Heart left ventricle (tissue), 13 donors: Measurements from ENCODE around the gene PLCB1.

Experiments
- CTCF ChIP-seq, 12 donors: fragments of 200-600 bp; sonication (generic) in 4 of 12; IDR thresholded peaks; one replicate each; pipeline versions ENCODE4 v1.5.0 to v1.8.0; 2018 to 2022; ENCODE audit warnings: antibody characterized with exemption in 12 of 12, mild to moderate bottlenecking in 5 of 12
- POLR2A ChIP-seq, 2 donors: fragments of 450-650 bp; IDR thresholded peaks; one replicate each; pipeline ENCODE4 v1.6.1; 2017; ENCODE audit warnings: antibody characterized with exemption in 2 of 2, mild to moderate bottlenecking in 2 of 2, moderate library complexity in 2 of 2
- donor health status: ischemic (EF 13 %, LVEDD 7.1; RV severe dilation, severe dysfunction).
- donor health status: DM: no; HTN: yes; CAD: no.
- donor health status: DM: no; HTN: no; CAD: no.
- donor health status: ischemic (EF 25% LVEDD 6.9; RV normal size, moderate dysfunction).
- donor health status: ischemic (EF 25% LVEDD 5.7; RV mildly dilated, moderate dysfunction).
- donor health status: ischemic (EF 35%, LVEDD 5.7; RV mildly dilated, moderate dysfunction).
- donor health status: nonischemic (EF 11% LVEDD 7.7; RV severe dilation, severe dysfunction).
- donor health status: DM: yes; HTN: yes; CAD: no.
- donor health status: PGD.
- donor health status: ischemic (EF 29% LVEDD 5.4; RV normal size, mild dysfunction).
- donor health status: nonischemic (EF 23%, LVEDD 6.1; RV moderate dilation, normal function).

- TF ChIP-seq CTCF (IDR thresholded peaks at IDR 0.05) (no peak), POLR2A (IDR thresholded peaks at IDR 0.05) (no peak)
Measured at GRCh38 chr20:8855315-8855714, 723.2 kb downstream of the PLCB1 start.
